A549 treated with CORT108297 at 1 μM for 4 hours (cell line): Measurements from ENCODE around the gene RASL11B. TPM values are rescaled to one million over a fixed set of nuclear protein-coding genes. Genes with fewer than 3 reads are reported as not detected.

Source experiments
- total RNA-seq: library from RNA; stranded (reverse); fragments of 200-300 nt; extraction: Qiagen RNA extraction; gene quantifications from 5 replicates; pipeline ENCODE4 v1.2.3, GENCODE V29; 2022

The RASL11B gene, protein sequence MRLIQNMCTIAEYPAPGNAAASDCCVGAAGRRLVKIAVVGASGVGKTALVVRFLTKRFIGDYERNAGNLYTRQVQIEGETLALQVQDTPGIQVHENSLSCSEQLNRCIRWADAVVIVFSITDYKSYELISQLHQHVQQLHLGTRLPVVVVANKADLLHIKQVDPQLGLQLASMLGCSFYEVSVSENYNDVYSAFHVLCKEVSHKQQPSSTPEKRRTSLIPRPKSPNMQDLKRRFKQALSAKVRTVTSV
- total RNA-seq, result 0.05 to 0.20 TPM (median 0.07 TPM) in 5 replicates

GRCh38 chr4:52861879-52862616 lies at the start of gene RASL11B:
TSS of gene RASL11B (plus strand) at chr4:52862317. CDS start at chr4:52862508, 191 bp downstream.

Other genes with a start within 250 kb of the RASL11B start
- 6.7 to 8.3 TPM (median 7.7 TPM) in 5 replicates for gene USP46, start 203.0 kb upstream of the RASL11B start, total RNA-seq
- 0.45 to 0.90 TPM (median 0.60 TPM) in 5 replicates for gene ERVMER34-1, start 110.9 kb upstream of the RASL11B start, total RNA-seq